ENCODE data around the gene RIMS1.

The RIMS1 gene

DNA sequence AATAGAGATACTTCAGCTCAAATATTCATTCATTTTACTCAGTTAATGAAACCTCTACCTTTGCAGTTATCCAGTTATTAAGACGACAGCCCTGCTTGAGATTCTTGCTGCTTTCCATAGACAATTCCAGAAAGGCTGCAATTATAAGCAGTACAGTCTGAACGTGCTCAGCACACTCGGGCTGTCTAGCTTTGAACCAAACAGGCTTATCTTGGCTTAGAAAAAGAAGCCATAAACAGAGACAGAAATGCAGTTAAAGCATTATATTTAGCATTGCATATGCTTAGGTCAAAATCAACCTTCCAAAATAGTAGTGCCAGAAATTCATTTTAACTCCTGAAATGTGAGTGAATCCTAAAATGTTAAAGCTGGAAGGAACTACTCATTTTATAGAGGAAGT, 531.4 kb downstream of the RIMS1 start:
- Histone ChIP-seq H2BK120ac (ENCODE audit: low read depth, low read length) (no peak overlapping the region), H3K4me1 (ENCODE audit: control insufficient read depth in 2 of 2, insufficient read depth in 1 of 2, low read depth in 1 of 2, low read length in 2 of 2) (peaks cover 0 to 6% of the 10 kb centered on the region in 2 donors), H2BK5ac (ENCODE audit: low read length) (no peak overlapping the region), H2AK5ac (ENCODE audit: low read depth, low read length) (no peak overlapping the region), H2BK12ac (ENCODE audit: low read length) (no peak overlapping the region), H3K36me3 (replicated peaks in 1 of 2; ENCODE audit: control insufficient read depth in 2 of 2, insufficient read depth in 2 of 2, low read length in 2 of 2) (no peaks in the 10 kb centered on the region), H2BK15ac (ENCODE audit: low read length) (no peak overlapping the region), H3K23ac (ENCODE audit: low read depth, low read length, poor library complexity) (no peak overlapping the region), H2AFZ (ENCODE audit: low read length) (no peak overlapping the region), H3K4me3 (ENCODE audit: low read length in 2 of 2) (no peak overlapping the region), H3K27me3 (ENCODE audit: control insufficient read depth in 3 of 3, insufficient read depth in 3 of 3, low read depth in 1 of 3, low read length in 3 of 3) (no peaks in the 10 kb centered on the region), H3K9me3 (replicated peaks in 1 of 2; ENCODE audit: control insufficient read depth in 2 of 2, insufficient read depth in 1 of 2, low read depth in 1 of 2, low read length in 2 of 2) (no peaks in the 10 kb centered on the region), H3K14ac (ENCODE audit: low read length) (no peak overlapping the region), H3K9ac (ENCODE audit: low read depth, low read length, poor library complexity) (no peak overlapping the region), H3K79me1 (ENCODE audit: low read depth, low read length) (no peaks in the 10 kb centered on the region), H4K91ac (ENCODE audit: low read depth, low read length, poor library complexity) (no peak overlapping the region), H4K8ac (ENCODE audit: low read depth, low read length) (no peak overlapping the region), H3K4ac (ENCODE audit: low read length) (no peak overlapping the region), H3K27ac (replicated peaks; ENCODE audit: low read length) (no peak overlapping the region), H3K4me2 (ENCODE audit: insufficient read depth, low read length, poor library complexity, severe bottlenecking) (no peak overlapping the region), H3K18ac (ENCODE audit: low read length) (no peak overlapping the region)
- WGBS, 2 donors (ENCODE audit: extremely low coverage in 2 of 2, insufficient read length in 2 of 2, insufficient replicate concordance in 1 of 2), result no CpG with 5 or more reads among the region's 3 CpGs
- DNase-seq (ENCODE audit: low spot score), result no peak

DNA sequence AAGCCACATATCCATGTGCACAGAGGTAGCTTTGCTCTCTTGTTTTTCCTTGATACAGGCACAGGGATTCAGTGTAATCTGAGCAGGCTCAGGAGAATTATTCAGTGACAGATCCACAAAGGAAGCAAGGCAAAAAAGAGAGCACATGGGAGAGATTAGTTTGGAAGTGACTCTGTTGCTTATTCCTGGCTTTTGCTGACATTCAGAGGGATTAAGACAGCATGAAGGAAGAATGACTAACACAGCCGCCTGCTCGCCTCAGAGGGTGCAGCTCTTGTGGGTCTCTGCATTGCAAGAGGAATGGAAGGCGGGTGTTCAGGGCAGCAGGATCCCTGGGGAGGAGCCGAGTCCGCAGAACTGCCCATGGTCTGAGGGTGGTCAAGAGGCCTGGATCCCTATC, 532.1 kb downstream of the RIMS1 start:
- Histone ChIP-seq H3K9me3 (replicated peaks in 1 of 2; ENCODE audit: control insufficient read depth in 2 of 2, insufficient read depth in 1 of 2, low read depth in 1 of 2, low read length in 2 of 2) (no peaks in the 10 kb centered on the region), H3K23ac (ENCODE audit: low read depth, low read length, poor library complexity) (no peak overlapping the region), H2BK12ac (ENCODE audit: low read length) (no peak overlapping the region), H2AK5ac (ENCODE audit: low read depth, low read length) (no peak overlapping the region), H2BK15ac (ENCODE audit: low read length) (no peak overlapping the region), H3K4me2 (ENCODE audit: insufficient read depth, low read length, poor library complexity, severe bottlenecking) (no peak overlapping the region), H3K4ac (ENCODE audit: low read length) (no peak overlapping the region), H2AFZ (ENCODE audit: low read length) (peak overlapping the region; percentile 23), H4K91ac (ENCODE audit: low read depth, low read length, poor library complexity) (no peak overlapping the region), H3K27ac (replicated peaks; ENCODE audit: low read length) (no peak overlapping the region), H3K4me3 (ENCODE audit: low read length in 2 of 2) (no peak overlapping the region), H4K8ac (ENCODE audit: low read depth, low read length) (no peak overlapping the region), H3K18ac (ENCODE audit: low read length) (no peak overlapping the region), H3K4me1 (ENCODE audit: control insufficient read depth in 2 of 2, insufficient read depth in 1 of 2, low read depth in 1 of 2, low read length in 2 of 2) (peaks cover 0 to 6% of the 10 kb centered on the region in 2 donors), H3K14ac (ENCODE audit: low read length) (no peak overlapping the region), H3K27me3 (ENCODE audit: control insufficient read depth in 3 of 3, insufficient read depth in 3 of 3, low read depth in 1 of 3, low read length in 3 of 3) (no peaks in the 10 kb centered on the region), H2BK5ac (ENCODE audit: low read length) (no peak overlapping the region), H2BK120ac (ENCODE audit: low read depth, low read length) (no peak overlapping the region), H3K9ac (ENCODE audit: low read depth, low read length, poor library complexity) (no peak overlapping the region), H3K36me3 (replicated peaks in 1 of 2; ENCODE audit: control insufficient read depth in 2 of 2, insufficient read depth in 2 of 2, low read length in 2 of 2) (no peaks in the 10 kb centered on the region), H3K79me1 (ENCODE audit: low read depth, low read length) (no peaks in the 10 kb centered on the region)
- no CpG with 5 or more reads among the region's 5 CpGs for whole genome bisulfite sequencing, 2 donors (ENCODE audit: extremely low coverage in 2 of 2, insufficient read length in 2 of 2, insufficient replicate concordance in 1 of 2)
- peak; percentile 9 for DNase-seq (ENCODE audit: low spot score)

DNA sequence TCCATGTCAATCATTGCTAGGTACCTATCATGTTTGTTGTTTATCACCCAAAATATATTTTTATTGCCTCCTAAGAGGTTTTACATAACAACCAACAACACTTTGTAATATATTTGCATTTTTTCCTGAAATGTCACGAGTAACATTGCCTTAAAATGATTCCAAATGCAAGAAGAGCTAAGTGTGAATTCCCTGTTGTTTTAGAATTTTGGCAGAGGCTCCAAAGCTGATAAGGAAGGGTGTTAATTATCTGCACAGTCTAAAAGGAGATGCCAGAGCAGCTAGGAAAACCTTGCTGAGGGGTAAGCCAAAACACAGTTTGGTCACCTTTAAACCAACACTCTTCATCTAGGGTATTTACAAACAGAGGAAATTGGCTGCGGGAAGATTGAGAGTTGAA, 533.6 kb downstream of the RIMS1 start:
- no CpG with 5 or more reads among the region's 2 CpGs for WGBS, 2 donors (ENCODE audit: extremely low coverage in 2 of 2, insufficient read length in 2 of 2, insufficient replicate concordance in 1 of 2)

DNA sequence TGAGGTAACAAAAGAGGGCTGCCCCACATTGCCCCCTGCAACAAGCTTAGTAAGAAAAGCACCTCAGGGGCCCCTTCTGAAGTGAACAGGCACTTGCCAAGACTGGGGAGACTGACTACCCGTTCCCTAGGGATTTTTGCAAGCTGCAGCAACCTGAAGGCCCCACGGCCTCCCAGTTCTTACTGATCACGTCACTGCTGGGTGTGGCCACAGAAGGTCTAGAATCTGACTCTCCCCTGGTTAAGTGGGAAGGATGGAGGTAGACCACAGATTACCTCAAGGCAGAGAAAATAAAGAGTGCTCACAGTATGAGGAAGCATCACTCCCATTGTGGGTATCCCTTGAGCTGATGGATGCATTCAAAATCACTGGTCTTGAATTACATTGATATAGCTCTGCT, 534.1 kb downstream of the RIMS1 start:
- no peak overlapping the region for H2BK15ac ChIP-seq (ENCODE audit: low read length)
- H3K4ac ChIP-seq (ENCODE audit: low read length), result no peak overlapping the region
- no peaks in the 10 kb centered on the region for H3K36me3 ChIP-seq (replicated peaks in 1 of 2; ENCODE audit: control insufficient read depth in 2 of 2, insufficient read depth in 2 of 2, low read length in 2 of 2)
- no peak overlapping the region for H3K27ac ChIP-seq (replicated peaks; ENCODE audit: low read length)
- no peak overlapping the region for H4K8ac ChIP-seq (ENCODE audit: low read depth, low read length)
- H3K27me3 ChIP-seq (ENCODE audit: control insufficient read depth in 3 of 3, insufficient read depth in 3 of 3, low read depth in 1 of 3, low read length in 3 of 3), result no peaks in the 10 kb centered on the region
- H3K9ac ChIP-seq (ENCODE audit: low read depth, low read length, poor library complexity), result no peak overlapping the region
- H2BK5ac ChIP-seq (ENCODE audit: low read length), result no peak overlapping the region
- H3K9me3 ChIP-seq (replicated peaks in 1 of 2; ENCODE audit: control insufficient read depth in 2 of 2, insufficient read depth in 1 of 2, low read depth in 1 of 2, low read length in 2 of 2), result no peaks in the 10 kb centered on the region
- H2AK5ac ChIP-seq (ENCODE audit: low read depth, low read length), result no peak overlapping the region
- H4K91ac ChIP-seq (ENCODE audit: low read depth, low read length, poor library complexity), result no peak overlapping the region
- H3K4me3 ChIP-seq (ENCODE audit: low read length in 2 of 2), result no peak overlapping the region
- no peak overlapping the region for H2BK120ac ChIP-seq (ENCODE audit: low read depth, low read length)
- H3K4me1 ChIP-seq (ENCODE audit: control insufficient read depth in 2 of 2, insufficient read depth in 1 of 2, low read depth in 1 of 2, low read length in 2 of 2), result peaks cover 0 to 6% of the 10 kb centered on the region in 2 donors
- no peak overlapping the region for H2AFZ ChIP-seq (ENCODE audit: low read length)
- WGBS, 2 donors (ENCODE audit: extremely low coverage in 2 of 2, insufficient read length in 2 of 2, insufficient replicate concordance in 1 of 2), result no CpG with 5 or more reads among the region's 3 CpGs
- no peaks in the 10 kb centered on the region for H3K79me1 ChIP-seq (ENCODE audit: low read depth, low read length)
- no peak overlapping the region for H3K14ac ChIP-seq (ENCODE audit: low read length)
- no peak overlapping the region for H2BK12ac ChIP-seq (ENCODE audit: low read length)
- no peak overlapping the region for H3K18ac ChIP-seq (ENCODE audit: low read length)
- DNase-seq (ENCODE audit: low spot score), result no peak
- no peak overlapping the region for H3K4me2 ChIP-seq (ENCODE audit: insufficient read depth, low read length, poor library complexity, severe bottlenecking)
- no peak overlapping the region for H3K23ac ChIP-seq (ENCODE audit: low read depth, low read length, poor library complexity)

More for the DNA sequence above, 533.6 kb downstream of the RIMS1 start:
- H3K4me2 ChIP-seq (ENCODE audit: insufficient read depth, low read length, poor library complexity, severe bottlenecking), result no peak overlapping the region
- H4K8ac ChIP-seq (ENCODE audit: low read depth, low read length), result no peak overlapping the region
- H2BK120ac ChIP-seq (ENCODE audit: low read depth, low read length), result no peak overlapping the region
- no peak overlapping the region for H3K18ac ChIP-seq (ENCODE audit: low read length)
- no peak overlapping the region for H3K27ac ChIP-seq (replicated peaks; ENCODE audit: low read length)
- peaks cover 0 to 6% of the 10 kb centered on the region in 2 donors for H3K4me1 ChIP-seq (ENCODE audit: control insufficient read depth in 2 of 2, insufficient read depth in 1 of 2, low read depth in 1 of 2, low read length in 2 of 2)
- H2AK5ac ChIP-seq (ENCODE audit: low read depth, low read length), result no peak overlapping the region
- H3K27me3 ChIP-seq (ENCODE audit: control insufficient read depth in 3 of 3, insufficient read depth in 3 of 3, low read depth in 1 of 3, low read length in 3 of 3), result no peaks in the 10 kb centered on the region
- no peak overlapping the region for H3K4me3 ChIP-seq (ENCODE audit: low read length in 2 of 2)
- H2BK5ac ChIP-seq (ENCODE audit: low read length), result no peak overlapping the region
- no peak overlapping the region for H3K14ac ChIP-seq (ENCODE audit: low read length)
- H3K9ac ChIP-seq (ENCODE audit: low read depth, low read length, poor library complexity), result no peak overlapping the region
- no peak overlapping the region for H2BK12ac ChIP-seq (ENCODE audit: low read length)
- H2BK15ac ChIP-seq (ENCODE audit: low read length), result no peak overlapping the region
- no peak overlapping the region for H3K4ac ChIP-seq (ENCODE audit: low read length)
- H2AFZ ChIP-seq (ENCODE audit: low read length), result no peak overlapping the region
- no peaks in the 10 kb centered on the region for H3K36me3 ChIP-seq (replicated peaks in 1 of 2; ENCODE audit: control insufficient read depth in 2 of 2, insufficient read depth in 2 of 2, low read length in 2 of 2)
- H3K79me1 ChIP-seq (ENCODE audit: low read depth, low read length), result no peaks in the 10 kb centered on the region
- no peaks in the 10 kb centered on the region for H3K9me3 ChIP-seq (replicated peaks in 1 of 2; ENCODE audit: control insufficient read depth in 2 of 2, insufficient read depth in 1 of 2, low read depth in 1 of 2, low read length in 2 of 2)
- H4K91ac ChIP-seq (ENCODE audit: low read depth, low read length, poor library complexity), result no peak overlapping the region
- no peak overlapping the region for H3K23ac ChIP-seq (ENCODE audit: low read depth, low read length, poor library complexity)
- DNase-seq (ENCODE audit: low spot score), result no peak

All from neuronal stem cell (in vitro differentiated cells).